Measurements from ENCODE around the gene APOA1.

Gene APOA1

GRCh38 chr11:116864531-116864930, 27.1 kb upstream of the APOA1 start:
- H4K20me1 ChIP-seq (ENCODE audit: insufficient read depth): no peaks in the 10 kb centered on the region
- no peak overlapping the region for H3K9ac ChIP-seq
- H3K79me2 ChIP-seq (ENCODE audit: insufficient read depth, low read depth): no peaks in the 10 kb centered on the region
- no peaks in the 10 kb centered on the region for H3K4me1 ChIP-seq (ENCODE audit: low read depth, poor library complexity, severe bottlenecking)
- no peak for TF ChIP-seq CTCF (conservative IDR thresholded peaks at IDR 0.05; ENCODE audit: low read depth, low read length)
- H3K36me3 ChIP-seq (ENCODE audit: insufficient read depth): no peaks in the 10 kb centered on the region
- H3K4me3 ChIP-seq (IDR thresholded peaks at IDR 0.05; ENCODE audit: insufficient read depth, low read depth, low read length): no peak overlapping the region
- no peaks in the 10 kb centered on the region for H3K27me3 ChIP-seq (ENCODE audit: insufficient read depth, low read depth)
- no peak overlapping the region for H3K4me2 ChIP-seq
- no peak overlapping the region for H2AFZ ChIP-seq (ENCODE audit: low read depth)
- H3K27ac ChIP-seq: no peak overlapping the region

- no peaks in the 10 kb centered on the region for H3K36me3 ChIP-seq (ENCODE audit: insufficient read depth)
- no peak overlapping the region for H3K4me2 ChIP-seq
- H3K4me1 ChIP-seq (ENCODE audit: low read depth, poor library complexity, severe bottlenecking): no peaks in the 10 kb centered on the region
- H4K20me1 ChIP-seq (ENCODE audit: insufficient read depth): no peaks in the 10 kb centered on the region
- no peak overlapping the region for H3K4me3 ChIP-seq (IDR thresholded peaks at IDR 0.05; ENCODE audit: insufficient read depth, low read depth, low read length)
- H2AFZ ChIP-seq (ENCODE audit: low read depth): no peak overlapping the region
- no peaks in the 10 kb centered on the region for H3K79me2 ChIP-seq (ENCODE audit: insufficient read depth, low read depth)
- no peak overlapping the region for H3K27ac ChIP-seq
- no peak for TF ChIP-seq CTCF (conservative IDR thresholded peaks at IDR 0.05; ENCODE audit: low read depth, low read length)
- H3K9ac ChIP-seq: no peak overlapping the region
- no peaks in the 10 kb centered on the region for H3K27me3 ChIP-seq (ENCODE audit: insufficient read depth, low read depth)
Measured at GRCh38 chr11:116862951-116863350, 25.5 kb upstream of the APOA1 start.

GRCh38 chr11:116862185-116862584, 24.8 kb upstream of the APOA1 start:
- Histone ChIP-seq H3K4me1 (ENCODE audit: low read depth, poor library complexity, severe bottlenecking) (no peaks in the 10 kb centered on the region), H3K9ac (no peak overlapping the region), H3K36me3 (ENCODE audit: insufficient read depth) (no peaks in the 10 kb centered on the region), H3K4me2 (no peak overlapping the region), H3K79me2 (ENCODE audit: insufficient read depth, low read depth) (no peaks in the 10 kb centered on the region), H3K27me3 (ENCODE audit: insufficient read depth, low read depth) (no peaks in the 10 kb centered on the region), H3K4me3 (IDR thresholded peaks at IDR 0.05; ENCODE audit: insufficient read depth, low read depth, low read length) (no peak overlapping the region), H4K20me1 (ENCODE audit: insufficient read depth) (no peaks in the 10 kb centered on the region), H3K27ac (no peak overlapping the region), H2AFZ (ENCODE audit: low read depth) (no peak overlapping the region)
- no peak for TF ChIP-seq CTCF (conservative IDR thresholded peaks at IDR 0.05; ENCODE audit: low read depth, low read length)

- Histone ChIP-seq H2AFZ (ENCODE audit: low read depth) (no peak overlapping the region), H3K4me3 (IDR thresholded peaks at IDR 0.05; ENCODE audit: insufficient read depth, low read depth, low read length) (no peak overlapping the region), H3K27me3 (ENCODE audit: insufficient read depth, low read depth) (no peaks in the 10 kb centered on the region), H3K4me1 (ENCODE audit: low read depth, poor library complexity, severe bottlenecking) (no peaks in the 10 kb centered on the region), H3K27ac (no peak overlapping the region), H3K79me2 (ENCODE audit: insufficient read depth, low read depth) (no peaks in the 10 kb centered on the region), H3K36me3 (ENCODE audit: insufficient read depth) (no peaks in the 10 kb centered on the region), H3K4me2 (no peak overlapping the region), H3K9ac (no peak overlapping the region), H4K20me1 (ENCODE audit: insufficient read depth) (no peaks in the 10 kb centered on the region)
- no peak for TF ChIP-seq CTCF (conservative IDR thresholded peaks at IDR 0.05; ENCODE audit: low read depth, low read length)
Measured at GRCh38 chr11:116861539-116861938, 24.1 kb upstream of the APOA1 start.

- H3K27ac ChIP-seq: no peak overlapping the region
- no peak overlapping the region for H3K4me2 ChIP-seq
- H3K36me3 ChIP-seq (ENCODE audit: insufficient read depth): no peaks in the 10 kb centered on the region
- peaks cover 1% of the 10 kb centered on the region for H3K4me1 ChIP-seq (ENCODE audit: low read depth, poor library complexity, severe bottlenecking)
- H4K20me1 ChIP-seq (ENCODE audit: insufficient read depth): no peaks in the 10 kb centered on the region
- H3K9ac ChIP-seq: no peak overlapping the region
- no peak overlapping the region for H2AFZ ChIP-seq (ENCODE audit: low read depth)
- TF ChIP-seq CTCF (conservative IDR thresholded peaks at IDR 0.05; ENCODE audit: low read depth, low read length): no peak
- H3K4me3 ChIP-seq (IDR thresholded peaks at IDR 0.05; ENCODE audit: insufficient read depth, low read depth, low read length): no peak overlapping the region
- H3K27me3 ChIP-seq (ENCODE audit: insufficient read depth, low read depth): no peaks in the 10 kb centered on the region
- no peaks in the 10 kb centered on the region for H3K79me2 ChIP-seq (ENCODE audit: insufficient read depth, low read depth)
Measured at GRCh38 chr11:116860303-116860702, 22.9 kb upstream of the APOA1 start.

All from KMS-11 (cell line).